ENCODE measurements around the gene MOB2.
A peak's percentile ranks its signal among the peaks of the same experiment; 100 is the strongest.

Gene MOB2

GRCh38 chr11:1502954-1503707 lies 16.6 kb upstream of the MOB2 start:
- no peak for DNase-seq

GRCh38 chr11:1502168-1502953 lies 15.8 kb upstream of the MOB2 start:
- no peak for DNase-seq

GRCh38 chr11:1501421-1502167 lies 15.0 kb upstream of the MOB2 start:
- no peak for DNase-seq

- DNase-seq: no peak
Observed at GRCh38 chr11:1500466-1501420, 14.2 kb upstream of the MOB2 start.

GRCh38 chr11:1499899-1500298 lies 13.3 kb upstream of the MOB2 start:
- no peak for DNase-seq

GRCh38 chr11:1499261-1499890 lies 12.8 kb upstream of the MOB2 start:
- no peak for DNase-seq

- no peak for DNase-seq
Observed at GRCh38 chr11:1498262-1498661, 11.7 kb upstream of the MOB2 start.

- DNase-seq: no peak
Observed at GRCh38 chr11:1497600-1497999, 11.0 kb upstream of the MOB2 start.

- no peak for DNase-seq
Observed at GRCh38 chr11:1496761-1497095, 10.1 kb upstream of the MOB2 start.

- no peak for DNase-seq
Observed at GRCh38 chr11:1496091-1496760, 9.6 kb upstream of the MOB2 start.

- DNase-seq: peak; percentile 66
Observed at GRCh38 chr11:1494650-1495049, 8.1 kb upstream of the MOB2 start.

GRCh38 chr11:1493650-1494244 lies 7.2 kb upstream of the MOB2 start:
- DNase-seq: no peak

GRCh38 chr11:1491379-1491778 lies 4.8 kb upstream of the MOB2 start:
- DNase-seq: no peak

GRCh38 chr11:1490651-1491050 lies 4.1 kb upstream of the MOB2 start:
- no peak for DNase-seq

- DNase-seq: no peak
Observed at GRCh38 chr11:1488575-1489180, 2.1 kb upstream of the MOB2 start.

GRCh38 chr11:1487851-1488574 lies 1.4 kb upstream of the MOB2 start:
- DNase-seq: peak; percentile 69

GRCh38 chr11:1487091-1487850 lies 692 bp upstream of the MOB2 start:
- DNase-seq: peak; percentile 85

GRCh38 chr11:1485504-1485885 lies 1.1 kb downstream of the MOB2 start:
- no peak for DNase-seq

All from DMS53 (cell line).